H1 (cell line): ENCODE measurements around the gene DRAXIN. TPM values are rescaled to one million over a fixed set of nuclear protein-coding genes. Genes with fewer than 3 reads are reported as not detected.
A peak's percentile ranks its signal among the peaks of the same experiment; 100 is the strongest.

ENCODE experiments used
- BACH1 ChIP-seq: IDR thresholded peaks from 2 replicates; pipeline ENCODE4 v1.6.1; 2012; ENCODE audit warnings: low read length, improper control_type of control experiment
- CBX5 ChIP-seq: fragments of 300-800, 300-1000 bp; sonication (generic); IDR thresholded peaks from 2 replicates; pipeline ENCODE4 v1.7.1; 2016; ENCODE audit warnings: antibody characterized with exemption, low read length, low read depth
- CTBP2 ChIP-seq: IDR thresholded peaks from 2 replicates; pipeline ENCODE4 v1.7.0; 2011; ENCODE audit warnings: borderline replicate concordance, mild to moderate bottlenecking, moderate library complexity, mixed read lengths, low read length; ENCODE audit not compliant: insufficient read depth, insufficient read length
- CTCF ChIP-seq, 3 experiments: IDR thresholded peaks; 1 replicate in 2 of 3; 2 replicates in 1 of 3; pipeline versions ENCODE4 v1.5.1 to v1.6.1; 2011; ENCODE audit warnings: low read length in 3 of 3, mild to moderate bottlenecking in 3 of 3, inconsistent platforms in 2 of 3, low read depth in 1 of 3, moderate library complexity in 1 of 3; ENCODE audit not compliant: insufficient read depth in 1 of 3; ENCODE audit errors: control extremely low read depth in 1 of 3
- E2F6 ChIP-seq: IDR thresholded peaks from 2 replicates; pipeline ENCODE4 v1.6.1; 2012; ENCODE audit warnings: inconsistent platforms
- EP300 ChIP-seq, 2 experiments: IDR thresholded peaks; 1 replicate in 1 of 2; 2 replicates in 1 of 2; pipeline ENCODE4 v1.6.1; 2011 to 2012; ENCODE audit warnings: low read depth in 2 of 2, low read length in 2 of 2, mild to moderate bottlenecking in 2 of 2, borderline replicate concordance in 1 of 2, inconsistent platforms in 1 of 2, moderate library complexity in 1 of 2
- EZH2 ChIP-seq: fragments of 200-600 bp; sonication (generic); IDR thresholded peaks from 2 replicates; pipeline ENCODE4 v1.7.1; 2012; ENCODE audit warnings: low read depth, mild to moderate bottlenecking, moderate library complexity, low read length, inconsistent platforms; ENCODE audit not compliant: severe bottlenecking
- HDAC6 ChIP-seq: IDR thresholded peaks from one replicate; pipeline ENCODE4 v1.7.1; 2012; ENCODE audit warnings: low read depth, mild to moderate bottlenecking, inconsistent platforms, low read length, moderate library complexity
- JUN ChIP-seq: IDR thresholded peaks from 2 replicates; pipeline ENCODE4 v1.6.1; 2011; ENCODE audit warnings: low read depth, mild to moderate bottlenecking, improper control_type of control experiment, low read length
- KDM1A ChIP-seq: fragments of 200-600, 300-600 bp; sonication (generic); IDR thresholded peaks from 2 replicates; pipeline ENCODE4 v1.7.1; 2016; ENCODE audit warnings: mild to moderate bottlenecking, low read length, borderline replicate concordance
- NANOG ChIP-seq: IDR thresholded peaks from 2 replicates; pipeline ENCODE4 v1.6.1; 2011; ENCODE audit warnings: low read length, low read depth, mild to moderate bottlenecking, inconsistent platforms; ENCODE audit not compliant: insufficient read depth, poor library complexity, severe bottlenecking
- NRF1 ChIP-seq: IDR thresholded peaks from 2 replicates; pipeline ENCODE4 v1.6.1; 2011; ENCODE audit warnings: mild to moderate bottlenecking, low read depth, low read length, improper control_type of control experiment
- PHF8 ChIP-seq: fragments of 200-600 bp; sonication (generic); conservative IDR thresholded peaks from 2 replicates; pipeline ENCODE4 v1.7.1; 2012; ENCODE audit warnings: low read depth, mild to moderate bottlenecking, inconsistent platforms, low read length, moderate library complexity
- SAP30 ChIP-seq: fragments of 300-600 bp; sonication (generic); IDR thresholded peaks from 2 replicates; pipeline ENCODE4 v1.7.1; 2012; ENCODE audit warnings: low read length, moderate library complexity, mild to moderate bottlenecking, inconsistent platforms; ENCODE audit not compliant: insufficient read depth, insufficient replicate concordance
- SP1 ChIP-seq: IDR thresholded peaks from 2 replicates; pipeline ENCODE4 v1.6.1; 2011; ENCODE audit warnings: low read depth, low read length
- SP4 ChIP-seq: IDR thresholded peaks from 2 replicates; pipeline ENCODE4 v1.6.1; 2012; ENCODE audit warnings: low read length, inconsistent platforms
- SRF ChIP-seq: IDR thresholded peaks from 2 replicates; pipeline ENCODE4 v1.6.1; 2011; ENCODE audit warnings: mild to moderate bottlenecking, low read depth, low read length, moderate library complexity
- SUZ12 ChIP-seq: fragments of 200-600 bp; sonication (generic); IDR thresholded peaks from 2 replicates; pipeline ENCODE4 v1.6.1; 2012; ENCODE audit warnings: mild to moderate bottlenecking, inconsistent platforms, low read length, moderate library complexity, mixed read lengths
- TBP ChIP-seq: IDR thresholded peaks from 2 replicates; pipeline ENCODE4 v1.6.1; 2011; ENCODE audit warnings: low read depth, low read length, improper control_type of control experiment
- TCF12 ChIP-seq: IDR thresholded peaks from 2 replicates; pipeline ENCODE4 v1.6.1; 2011; ENCODE audit warnings: low read depth, mild to moderate bottlenecking, low read length
- ZNF274 ChIP-seq: IDR thresholded peaks from 2 replicates; pipeline ENCODE4 v1.7.0; 2012; ENCODE audit warnings: low read length, borderline replicate concordance; ENCODE audit errors: extremely low read depth
- polyA plus RNA-seq, 7 experiments: library from polyadenylated mRNA; depleted of rRNA in 3 of 7; stranded (reverse) in 5 of 7; unstranded in 2 of 7; fragments of >200 nt in 5 of 7; fragments of 200-250 nt in 2 of 7; gene quantifications; 1 replicate in 5 of 7; 2 replicates in 1 of 7; 4 replicates in 1 of 7; pipeline versions ENCODE4 v1.2.1 to v1.2.3, GENCODE V29; 2011 to 2013; ENCODE audit warnings: missing spikeins in 2 of 7, mixed read lengths in 2 of 7
- total RNA-seq: library from RNA; stranded (reverse); fragmentation: NEBNext Ultra II Directional; extraction: Animal tissue kit (Norgen Biotek cat#: 25700); gene quantifications from 2 replicates; pipeline ENCODE4 v1.2.1, GENCODE V29; 2021

Gene DRAXIN
- total and polyA plus RNA-seq, 2 of the 8 experiments (the other 6 are each of a cell fraction or from before 2014, with no cell fraction given): 4.6 to 17.6 TPM

- peak; percentile 68 for TF ChIP-seq E2F6
- TF ChIP-seq SUZ12: no peak
- TF ChIP-seq NANOG: no peak
- TF ChIP-seq CBX5: no peak
- TF ChIP-seq CTBP2: no peak
- TF ChIP-seq SRF: no peak
- no peak for TF ChIP-seq TCF12
- no peak for TF ChIP-seq SP1
- no peak for TF ChIP-seq EP300 (IDR thresholded peaks at IDR 0.05; ENCODE audit: borderline replicate concordance in 1 of 2, low read depth in 2 of 2, low read length in 2 of 2)
- TF ChIP-seq KDM1A: no peak
- no peak for TF ChIP-seq TBP
- TF ChIP-seq SAP30: no peak
- no peak for TF ChIP-seq CTCF (IDR thresholded peaks at IDR 0.05; ENCODE audit: control extremely low read depth in 1 of 3, insufficient read depth in 1 of 3, low read depth in 1 of 3, low read length in 3 of 3)
- no peak for TF ChIP-seq NRF1
- TF ChIP-seq BACH1: no peak
- no peak for TF ChIP-seq JUN
- 0 out of 2 replicates have a peak, but pooled peaks have one; percentile 34 for TF ChIP-seq SP4
- TF ChIP-seq ZNF274: no peak
- no peak for TF ChIP-seq EZH2
- 0 out of 2 replicates have a peak, but pooled peaks have one; percentile 14 for TF ChIP-seq PHF8
- no peak for TF ChIP-seq HDAC6
Observed at GRCh38 chr1:11691928-11692711, 610 bp downstream of the DRAXIN start (continued).
